MM.1S (cell line): Measurements from ENCODE around the gene CREG1.

Experiments used
- DNase-seq: peaks from one replicate; pipeline ENCODE4 v3.0.0-alpha.2; 2015
- H2AFZ ChIP-seq: fragments of 300-600 bp; sonication (generic); 2 replicates; pipeline ENCODE4 v1.6.0; 2016; ENCODE audit warnings: antibody characterized with exemption, low read length
- H3F3A ChIP-seq: fragments of 300-600 bp; sonication (generic); 2 replicates; pipeline ENCODE4 v1.6.1; 2016; ENCODE audit warnings: mild to moderate bottlenecking, antibody characterized with exemption, low read length, moderate library complexity, mixed read lengths; ENCODE audit not compliant: insufficient read depth
- H3K27ac ChIP-seq: fragments of 300-600 bp; sonication (generic); 2 replicates; pipeline ENCODE4 v1.5.1; 2016; ENCODE audit warnings: mild to moderate bottlenecking, low read length
- H3K27me3 ChIP-seq: fragments of 300-600 bp; sonication (generic); replicated peaks from 2 replicates; pipeline ENCODE4 v1.6.0; 2016; ENCODE audit warnings: low read length; ENCODE audit not compliant: insufficient read depth
- H3K36me3 ChIP-seq: fragments of 300-600 bp; sonication (generic); replicated peaks from 2 replicates; pipeline ENCODE4 v1.6.1; 2016; ENCODE audit warnings: mild to moderate bottlenecking, low read length, mixed read lengths; ENCODE audit not compliant: insufficient read depth
- H3K4me1 ChIP-seq: fragments of 300-600 bp; sonication (generic); 2 replicates; pipeline ENCODE4 v1.6.1; 2016; ENCODE audit warnings: low read length, mixed read lengths
- H3K4me2 ChIP-seq: fragments of 300-600 bp; sonication (generic); 2 replicates; pipeline ENCODE4 v1.6.0; 2016; ENCODE audit warnings: low read depth, low read length
- H3K4me3 ChIP-seq: fragments of 300-600 bp; sonication (generic); 2 replicates; pipeline ENCODE4 v1.5.1; 2016; ENCODE audit warnings: low read length, mixed read lengths
- H3K79me2 ChIP-seq: fragments of 300-600 bp; sonication (generic); 2 replicates; pipeline ENCODE4 v1.6.1; 2016; ENCODE audit warnings: mixed run types, low read length, mixed read lengths
- H3K9ac ChIP-seq: fragments of 300-600 bp; sonication (generic); 2 replicates; pipeline ENCODE4 v1.6.1; 2016; ENCODE audit warnings: low read length, mixed read lengths
- H3K9me2 ChIP-seq: fragments of 300-600 bp; sonication (generic); replicated peaks from 2 replicates; pipeline ENCODE4 v1.6.1; 2016; ENCODE audit warnings: mild to moderate bottlenecking, low read length, mixed read lengths; ENCODE audit not compliant: insufficient read depth
- H3K9me3 ChIP-seq: fragments of 300-600 bp; sonication (generic); replicated peaks from 2 replicates; pipeline ENCODE4 v1.6.1; 2016; ENCODE audit warnings: mild to moderate bottlenecking, low read length, mixed read lengths; ENCODE audit not compliant: insufficient read depth
- H4K20me1 ChIP-seq: fragments of 300-600 bp; sonication (generic); 2 replicates; pipeline ENCODE4 v1.6.1; 2016; ENCODE audit warnings: mild to moderate bottlenecking, low read length, moderate library complexity, mixed read lengths; ENCODE audit not compliant: insufficient read depth
- EZH2 ChIP-seq: fragments of 300-600 bp; sonication (generic); optimal IDR thresholded peaks from 2 replicates; pipeline ENCODE3; 2017; ENCODE audit warnings: low read depth, mild to moderate bottlenecking, antibody characterized with exemption, low read length, mixed read lengths
- EZH2phosphoT487 ChIP-seq: fragments of 300-600 bp; sonication (generic); IDR thresholded peaks from 2 replicates; pipeline ENCODE4 v1.6.1; 2018; ENCODE audit warnings: antibody characterized with exemption, low read length
- TF ChIP-seq, protein P1 (sequence below): fragments of 300-600 bp; sonication (generic); IDR thresholded peaks from 2 replicates; pipeline ENCODE4 v1.5.1; 2016; ENCODE audit warnings: antibody characterized with exemption, low read length, mixed read lengths

CREG1 gene

DNA sequence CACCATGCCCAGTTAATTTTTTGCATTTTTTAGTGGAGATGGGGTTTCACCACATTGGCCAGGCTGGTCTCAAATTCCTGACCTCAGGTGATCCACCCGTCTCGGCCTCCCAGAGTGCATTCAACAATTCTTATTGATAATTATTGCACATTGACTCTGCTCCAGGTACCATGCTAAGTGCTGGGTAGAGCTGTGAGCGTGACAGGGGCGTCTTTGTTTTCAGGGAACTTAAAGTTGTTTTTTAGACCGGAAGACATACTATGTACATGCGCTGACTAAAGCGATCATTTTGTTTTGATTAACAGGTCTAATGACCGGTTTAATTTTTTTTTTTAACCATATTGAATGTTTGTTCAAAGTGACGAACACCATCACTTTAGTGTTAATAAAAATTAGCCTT is 39.3 kb downstream of the CREG1 start:
- TF ChIP-seq EZH2phosphoT487 (no peak), EZH2 (no peak)
- TF ChIP-seq, protein P1, sequence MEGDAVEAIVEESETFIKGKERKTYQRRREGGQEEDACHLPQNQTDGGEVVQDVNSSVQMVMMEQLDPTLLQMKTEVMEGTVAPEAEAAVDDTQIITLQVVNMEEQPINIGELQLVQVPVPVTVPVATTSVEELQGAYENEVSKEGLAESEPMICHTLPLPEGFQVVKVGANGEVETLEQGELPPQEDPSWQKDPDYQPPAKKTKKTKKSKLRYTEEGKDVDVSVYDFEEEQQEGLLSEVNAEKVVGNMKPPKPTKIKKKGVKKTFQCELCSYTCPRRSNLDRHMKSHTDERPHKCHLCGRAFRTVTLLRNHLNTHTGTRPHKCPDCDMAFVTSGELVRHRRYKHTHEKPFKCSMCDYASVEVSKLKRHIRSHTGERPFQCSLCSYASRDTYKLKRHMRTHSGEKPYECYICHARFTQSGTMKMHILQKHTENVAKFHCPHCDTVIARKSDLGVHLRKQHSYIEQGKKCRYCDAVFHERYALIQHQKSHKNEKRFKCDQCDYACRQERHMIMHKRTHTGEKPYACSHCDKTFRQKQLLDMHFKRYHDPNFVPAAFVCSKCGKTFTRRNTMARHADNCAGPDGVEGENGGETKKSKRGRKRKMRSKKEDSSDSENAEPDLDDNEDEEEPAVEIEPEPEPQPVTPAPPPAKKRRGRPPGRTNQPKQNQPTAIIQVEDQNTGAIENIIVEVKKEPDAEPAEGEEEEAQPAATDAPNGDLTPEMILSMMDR = no peak
- Histone ChIP-seq H3K4me2 (no peak overlapping the region), H3F3A (no peaks in the 10 kb centered on the region), H3K79me2 (no peaks in the 10 kb centered on the region), H3K9me3 (no peaks in the 10 kb centered on the region), H3K9ac (no peak overlapping the region), H3K9me2 (no peaks in the 10 kb centered on the region), H4K20me1 (no peaks in the 10 kb centered on the region), H3K4me1 (0 out of 2 replicates have a peak, but pooled peaks cover 4% of the 10 kb centered on the region), H3K36me3 (no peaks in the 10 kb centered on the region), H2AFZ (no peak overlapping the region), H3K4me3 (no peak overlapping the region), H3K27me3 (no peaks in the 10 kb centered on the region), H3K27ac (no peak overlapping the region)
- DNase-seq = no peak

DNA sequence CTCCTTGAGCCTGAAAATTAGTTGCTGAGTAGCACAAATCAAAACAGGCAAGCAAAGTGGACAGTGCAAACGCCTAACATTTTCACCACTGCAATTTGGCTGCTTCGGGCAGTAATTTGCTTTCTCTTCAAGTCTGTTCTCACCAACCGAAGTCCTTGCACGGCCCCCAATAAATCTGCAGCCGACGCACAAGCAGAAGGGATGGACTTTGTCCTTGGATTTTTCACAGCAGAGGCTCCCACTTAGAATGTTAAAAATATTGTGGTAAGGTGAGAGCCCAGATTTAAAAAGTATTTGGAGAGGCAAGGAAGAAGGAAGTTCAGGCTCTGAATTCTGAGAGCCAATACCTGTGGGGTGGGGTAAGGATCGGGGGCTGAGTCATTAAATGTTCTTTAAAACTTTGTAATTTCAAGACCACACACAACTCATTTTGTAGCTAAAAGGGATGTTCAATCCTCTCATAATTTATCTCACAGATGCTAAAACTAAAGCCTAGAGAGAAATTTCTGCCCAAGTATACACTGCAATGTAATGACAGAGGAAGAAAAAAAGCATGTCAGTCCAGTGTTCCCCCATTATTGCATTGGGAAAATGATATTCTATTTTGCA is 41.4 kb downstream of the CREG1 start:
- Histone ChIP-seq H3K9ac (no peak overlapping the region), H3K4me2 (no peak overlapping the region), H3K4me1 (no peaks in the 10 kb centered on the region), H3K9me2 (no peaks in the 10 kb centered on the region), H4K20me1 (no peaks in the 10 kb centered on the region), H3F3A (no peaks in the 10 kb centered on the region), H2AFZ (no peak overlapping the region), H3K9me3 (no peaks in the 10 kb centered on the region), H3K27me3 (no peaks in the 10 kb centered on the region), H3K4me3 (no peak overlapping the region), H3K27ac (no peak overlapping the region), H3K36me3 (no peaks in the 10 kb centered on the region), H3K79me2 (no peaks in the 10 kb centered on the region)
- DNase-seq = no peak
- TF ChIP-seq EZH2 (no peak), EZH2phosphoT487 (no peak)
- TF ChIP-seq, protein P1 = no peak

DNA sequence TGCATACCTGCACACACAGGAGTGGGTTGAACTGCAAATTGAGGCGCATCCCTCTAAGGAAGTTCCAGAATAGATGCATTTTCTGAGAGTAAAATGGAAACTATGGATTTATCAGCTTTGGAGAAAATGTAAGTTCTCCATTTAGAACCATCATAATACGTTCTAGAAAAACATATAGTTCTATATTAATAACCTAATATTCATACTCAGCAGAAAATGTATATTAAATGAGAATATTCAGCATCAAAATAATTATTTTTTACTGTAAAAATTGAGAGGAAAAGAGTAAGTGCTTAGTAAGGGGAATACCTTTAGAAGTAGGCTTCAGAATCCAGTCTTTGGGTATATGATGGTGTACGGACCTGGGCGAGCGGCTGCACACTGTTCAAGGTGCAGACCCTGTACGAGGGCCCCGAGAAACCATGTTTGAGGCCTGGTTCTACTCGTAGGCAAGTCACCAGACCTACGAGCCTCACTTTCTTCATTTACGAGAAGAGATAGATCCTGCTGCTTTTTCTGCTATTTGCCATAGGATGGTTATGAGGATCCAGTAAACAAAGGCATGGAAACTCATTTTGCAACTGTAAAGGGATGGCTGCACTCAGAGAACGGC is 42.1 kb downstream of the CREG1 start:
- no peaks in the 10 kb centered on the region for H3F3A ChIP-seq
- no peaks in the 10 kb centered on the region for H3K9me3 ChIP-seq
- no peaks in the 10 kb centered on the region for H3K36me3 ChIP-seq
- no peaks in the 10 kb centered on the region for H3K9me2 ChIP-seq
- H3K4me3 ChIP-seq = no peak overlapping the region
- H2AFZ ChIP-seq = no peak overlapping the region
- TF ChIP-seq EZH2phosphoT487 = no peak
- TF ChIP-seq EZH2 = no peak
- TF ChIP-seq, protein P1 = no peak
- DNase-seq = no peak
- no peaks in the 10 kb centered on the region for H3K27me3 ChIP-seq
- H3K4me1 ChIP-seq = no peaks in the 10 kb centered on the region
- no peaks in the 10 kb centered on the region for H4K20me1 ChIP-seq
- no peak overlapping the region for H3K4me2 ChIP-seq
- no peak overlapping the region for H3K9ac ChIP-seq
- H3K79me2 ChIP-seq = no peaks in the 10 kb centered on the region
- no peak overlapping the region for H3K27ac ChIP-seq
